Activated CD4-positive, alpha-beta T cell treated with anti-CD3 and anti-CD28 coated beads, Interleukin-2, Interleukin-4, amounts not matched to agents 100 ng/mL and 50 ng/mL, durations not matched to agents 16 hours and 8 hours (primary cell): ENCODE results near the gene WDFY3.

Source experiments
- DNase-seq: peaks from one replicate; pipeline ENCODE4 v3.0.0-alpha.2; 2020; ENCODE audit warnings: low spot score

WDFY3 gene

GRCh38 chr4:84790769-84791565, 175.5 kb downstream of the WDFY3 start:
- no peak for DNase-seq

GRCh38 chr4:84786478-84786877, 180.0 kb downstream of the WDFY3 start:
- DNase-seq: no peak

- DNase-seq: no peak
Measured at GRCh38 chr4:84782517-84782916, 184.0 kb downstream of the WDFY3 start.

GRCh38 chr4:84780719-84781118, 185.8 kb downstream of the WDFY3 start:
- no peak for DNase-seq

GRCh38 chr4:84778041-84778440, 188.4 kb downstream of the WDFY3 start:
- DNase-seq: no peak

- peak; percentile 29 for DNase-seq
Measured at GRCh38 chr4:84767168-84767567, 199.3 kb downstream of the WDFY3 start.

- DNase-seq: no peak
Measured at GRCh38 chr4:84753321-84753972, 213.0 kb downstream of the WDFY3 start.

GRCh38 chr4:84751707-84752106, 214.8 kb downstream of the WDFY3 start:
- DNase-seq: no peak

GRCh38 chr4:84750960-84751283, 215.6 kb downstream of the WDFY3 start:
- DNase-seq: no peak

GRCh38 chr4:84750260-84750959, 216.1 kb downstream of the WDFY3 start:
- no peak for DNase-seq

GRCh38 chr4:84740057-84740456, 226.4 kb downstream of the WDFY3 start:
- no peak for DNase-seq

- DNase-seq: no peak
Measured at GRCh38 chr4:84738622-84739021, 227.9 kb downstream of the WDFY3 start.

- DNase-seq: no peak
Measured at GRCh38 chr4:84737656-84738055, 228.8 kb downstream of the WDFY3 start.

GRCh38 chr4:84734037-84734436, 232.5 kb downstream of the WDFY3 start:
- no peak for DNase-seq

- DNase-seq: no peak
Measured at GRCh38 chr4:84733343-84734033, 233.0 kb downstream of the WDFY3 start.

- DNase-seq: no peak
Measured at GRCh38 chr4:84730375-84730774, 236.1 kb downstream of the WDFY3 start.

- DNase-seq: no peak
Measured at GRCh38 chr4:84727491-84727890, 239.0 kb downstream of the WDFY3 start.

- no peak for DNase-seq
Measured at GRCh38 chr4:84726356-84726755, 240.1 kb downstream of the WDFY3 start.

- DNase-seq: no peak
Measured at GRCh38 chr4:84722720-84723119, 243.8 kb downstream of the WDFY3 start.

- no peak for DNase-seq
Measured at GRCh38 chr4:84719115-84719514, 247.4 kb downstream of the WDFY3 start.

- no peak for DNase-seq
Measured at GRCh38 chr4:84718699-84719098, 247.8 kb downstream of the WDFY3 start.

GRCh38 chr4:84710548-84710947, 255.9 kb downstream of the WDFY3 start:
- DNase-seq: no peak
